Parathyroid adenoma (tissue), 2 donors: Measurements from ENCODE around the gene ZNF618.

Source experiments
- H2AFZ ChIP-seq: fragments of 300-600 bp; sonication (generic); one replicate; pipeline ENCODE4 v1.7.0; 2017; ENCODE audit warnings: antibody characterized with exemption, mild to moderate bottlenecking
- H3K27ac ChIP-seq: fragments of 300-600 bp; sonication (generic); one replicate; pipeline ENCODE4 v1.7.0; 2017
- H3K27me3 ChIP-seq: fragments of 300-600 bp; sonication (generic); one replicate; pipeline ENCODE4 v1.7.0; 2017; ENCODE audit warnings: low read length; ENCODE audit not compliant: control insufficient read depth, insufficient read depth
- H3K36me3 ChIP-seq: fragments of 300-600 bp; sonication (generic); one replicate; pipeline ENCODE4 v1.7.0; 2017; ENCODE audit warnings: low read length; ENCODE audit not compliant: control insufficient read depth, insufficient read depth
- H3K4me1 ChIP-seq: fragments of 300-600 bp; sonication (generic); one replicate; pipeline ENCODE4 v1.7.0; 2017; ENCODE audit warnings: control low read depth
- H3K4me2 ChIP-seq: fragments of 300-600 bp; sonication (generic); one replicate; pipeline ENCODE4 v1.7.0; 2017; ENCODE audit warnings: low read length
- H3K4me3 ChIP-seq: fragments of 300-600 bp; sonication (generic); one replicate; pipeline ENCODE4 v1.7.0; 2017; ENCODE audit warnings: low read depth, low read length
- H3K79me2 ChIP-seq: fragments of 300-600 bp; sonication (generic); one replicate; pipeline ENCODE4 v1.7.0; 2017; ENCODE audit warnings: control low read depth
- H3K9ac ChIP-seq: fragments of 300-600 bp; sonication (generic); one replicate; pipeline ENCODE4 v1.7.0; 2017; ENCODE audit warnings: mild to moderate bottlenecking
- H3K9me3 ChIP-seq: fragments of 300-600 bp; sonication (generic); one replicate; pipeline ENCODE4 v1.7.0; 2017; ENCODE audit warnings: low read length; ENCODE audit not compliant: control insufficient read depth
- TF ChIP-seq, protein P1 (sequence below): fragments of 300-600 bp; sonication (generic); IDR thresholded peaks from one replicate; pipeline ENCODE4 v1.7.0; 2017; ENCODE audit warnings: antibody characterized with exemption, mild to moderate bottlenecking
- donor health status: primary hyperparathyroidism.

The ZNF618 gene

DNA sequence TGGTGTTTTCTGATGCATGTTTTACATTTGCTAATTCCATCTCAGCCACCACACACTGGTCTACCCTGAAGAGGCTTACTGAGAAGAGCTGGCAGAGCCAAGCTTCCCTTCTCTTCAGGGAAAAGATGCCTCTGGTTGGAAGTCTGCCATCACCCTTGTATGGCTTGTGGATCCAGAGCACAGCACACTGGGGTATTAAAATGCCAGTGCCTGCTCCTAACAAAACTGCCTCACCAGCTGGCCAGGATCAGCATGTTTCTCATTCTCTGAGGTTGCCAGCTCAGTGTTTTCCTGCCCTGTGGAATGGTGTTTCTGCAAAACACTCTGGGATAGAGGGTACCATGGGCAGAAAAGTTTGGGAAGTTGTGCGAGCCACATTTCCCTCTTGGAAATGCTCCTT is 31.6 kb upstream of the ZNF618 start:
- Histone ChIP-seq H3K9me3 (no peaks in the 10 kb centered on the region), H3K79me2 (no peaks in the 10 kb centered on the region), H3K9ac (no peak overlapping the region), H3K4me2 (no peak overlapping the region), H3K27ac (no peak overlapping the region), H3K27me3 (no peaks in the 10 kb centered on the region), H3K36me3 (no peaks in the 10 kb centered on the region), H2AFZ (no peak overlapping the region), H3K4me3 (no peak overlapping the region), H3K4me1 (no peaks in the 10 kb centered on the region)
- TF ChIP-seq, protein P1, sequence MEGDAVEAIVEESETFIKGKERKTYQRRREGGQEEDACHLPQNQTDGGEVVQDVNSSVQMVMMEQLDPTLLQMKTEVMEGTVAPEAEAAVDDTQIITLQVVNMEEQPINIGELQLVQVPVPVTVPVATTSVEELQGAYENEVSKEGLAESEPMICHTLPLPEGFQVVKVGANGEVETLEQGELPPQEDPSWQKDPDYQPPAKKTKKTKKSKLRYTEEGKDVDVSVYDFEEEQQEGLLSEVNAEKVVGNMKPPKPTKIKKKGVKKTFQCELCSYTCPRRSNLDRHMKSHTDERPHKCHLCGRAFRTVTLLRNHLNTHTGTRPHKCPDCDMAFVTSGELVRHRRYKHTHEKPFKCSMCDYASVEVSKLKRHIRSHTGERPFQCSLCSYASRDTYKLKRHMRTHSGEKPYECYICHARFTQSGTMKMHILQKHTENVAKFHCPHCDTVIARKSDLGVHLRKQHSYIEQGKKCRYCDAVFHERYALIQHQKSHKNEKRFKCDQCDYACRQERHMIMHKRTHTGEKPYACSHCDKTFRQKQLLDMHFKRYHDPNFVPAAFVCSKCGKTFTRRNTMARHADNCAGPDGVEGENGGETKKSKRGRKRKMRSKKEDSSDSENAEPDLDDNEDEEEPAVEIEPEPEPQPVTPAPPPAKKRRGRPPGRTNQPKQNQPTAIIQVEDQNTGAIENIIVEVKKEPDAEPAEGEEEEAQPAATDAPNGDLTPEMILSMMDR = no peak

DNA sequence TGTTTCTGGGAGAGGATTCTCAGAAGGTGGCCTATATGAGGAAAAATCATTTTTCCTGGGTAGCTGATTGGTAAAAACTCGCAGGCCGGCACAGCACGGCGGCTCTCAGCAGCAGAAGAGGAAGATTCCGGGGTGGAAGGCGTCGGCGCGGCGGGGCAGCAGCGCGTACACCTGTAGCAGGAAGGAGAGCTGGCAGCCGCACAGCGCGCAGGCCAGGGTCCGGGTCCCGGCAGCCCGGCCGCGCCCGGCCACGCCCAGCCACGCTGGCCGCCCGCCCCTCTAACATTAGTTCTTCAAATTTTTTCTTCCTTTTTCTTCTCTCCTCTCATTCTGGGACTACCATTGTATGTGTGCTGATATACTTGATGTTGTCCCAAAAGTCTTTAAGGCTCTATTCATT is 24.8 kb upstream of the ZNF618 start:
- H3K27me3 ChIP-seq = no peaks in the 10 kb centered on the region
- H3K9me3 ChIP-seq = no peaks in the 10 kb centered on the region
- TF ChIP-seq, protein P1 = no peak
- H3K4me3 ChIP-seq = no peak overlapping the region
- H3K79me2 ChIP-seq = no peaks in the 10 kb centered on the region
- no peaks in the 10 kb centered on the region for H3K36me3 ChIP-seq
- H3K27ac ChIP-seq = no peak overlapping the region
- no peak overlapping the region for H3K4me2 ChIP-seq
- H2AFZ ChIP-seq = no peak overlapping the region
- no peak overlapping the region for H3K9ac ChIP-seq
- no peaks in the 10 kb centered on the region for H3K4me1 ChIP-seq

DNA sequence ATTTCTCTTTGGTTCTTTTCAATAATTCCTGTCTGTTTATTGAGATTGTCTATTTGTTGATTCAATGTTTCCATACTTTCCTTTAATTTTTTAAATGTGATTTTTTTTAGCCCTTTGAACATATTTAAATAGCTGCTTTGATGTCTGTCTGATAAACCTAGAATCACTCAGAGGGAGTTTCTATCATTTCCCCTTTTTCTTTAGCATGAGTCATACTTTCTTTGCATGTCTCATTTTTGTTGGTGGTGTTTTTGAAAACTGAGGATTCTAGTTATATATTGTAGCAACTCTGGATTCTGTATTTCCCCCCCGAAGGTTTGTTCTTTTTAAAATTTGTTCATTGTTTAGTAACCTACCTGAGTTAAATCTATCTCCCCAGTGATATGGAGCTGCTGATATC is 24.2 kb upstream of the ZNF618 start:
- no peak overlapping the region for H3K4me2 ChIP-seq
- TF ChIP-seq, protein P1 = no peak

DNA sequence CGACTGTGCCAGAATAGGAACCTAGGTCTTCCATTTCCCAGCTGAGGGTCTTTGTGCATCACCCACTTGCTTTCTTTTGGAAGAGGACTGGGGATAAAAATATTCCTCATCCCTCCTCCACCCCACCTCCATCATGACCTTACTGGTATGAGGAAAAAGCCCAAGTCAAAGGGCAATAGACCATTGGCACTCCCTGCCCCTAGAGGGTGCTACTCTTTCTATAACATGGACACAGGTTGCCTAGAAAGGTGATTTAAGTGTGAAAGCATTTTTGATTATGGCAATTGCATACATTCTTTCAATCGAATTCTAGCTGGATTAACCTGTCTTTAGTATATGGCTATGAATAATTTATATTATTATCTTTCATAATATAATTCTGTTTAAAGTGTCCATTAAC is 22.8 kb upstream of the ZNF618 start:
- no peaks in the 10 kb centered on the region for H3K79me2 ChIP-seq
- H2AFZ ChIP-seq = no peak overlapping the region
- no peak overlapping the region for H3K27ac ChIP-seq
- H3K4me3 ChIP-seq = no peak overlapping the region
- H3K4me1 ChIP-seq = no peaks in the 10 kb centered on the region
- H3K27me3 ChIP-seq = no peaks in the 10 kb centered on the region
- TF ChIP-seq, protein P1 = peak; percentile 11
- no peaks in the 10 kb centered on the region for H3K9me3 ChIP-seq
- no peak overlapping the region for H3K9ac ChIP-seq
- no peaks in the 10 kb centered on the region for H3K36me3 ChIP-seq
- no peak overlapping the region for H3K4me2 ChIP-seq

More for the DNA sequence above, 24.2 kb upstream of the ZNF618 start:
- Histone ChIP-seq H3K79me2 (no peaks in the 10 kb centered on the region), H3K4me1 (no peaks in the 10 kb centered on the region), H3K27me3 (no peaks in the 10 kb centered on the region), H3K9ac (no peak overlapping the region), H3K9me3 (no peaks in the 10 kb centered on the region), H3K27ac (no peak overlapping the region), H3K36me3 (no peaks in the 10 kb centered on the region), H2AFZ (no peak overlapping the region), H3K4me3 (no peak overlapping the region)

- H3K79me2 ChIP-seq = no peaks in the 10 kb centered on the region
- H2AFZ ChIP-seq = no peak overlapping the region
- no peaks in the 10 kb centered on the region for H3K36me3 ChIP-seq
- H3K27me3 ChIP-seq = no peaks in the 10 kb centered on the region
- H3K4me3 ChIP-seq = no peak overlapping the region
- no peak overlapping the region for H3K27ac ChIP-seq
- H3K4me1 ChIP-seq = no peaks in the 10 kb centered on the region
- TF ChIP-seq, protein P1 = no peak
- H3K9ac ChIP-seq = no peak overlapping the region
- no peak overlapping the region for H3K4me2 ChIP-seq
- H3K9me3 ChIP-seq = no peaks in the 10 kb centered on the region
Measured at GRCh38 chr9:113854310-113854709, 21.8 kb upstream of the ZNF618 start.
